ENCODE measurements around the gene PPP2R5D. TPM values are rescaled to one million over a fixed set of nuclear protein-coding genes. Genes with fewer than 3 reads are reported as not detected.
"Not testable (repeated sequence)": the region's sequence is repeated elsewhere in the genome, so short reads cannot be mapped to it uniquely, and the experiment has no call there.

The PPP2R5D gene
- polyA plus RNA-seq (2013, experiment 1 of 2; ENCODE audit: insufficient read length): 47.0 TPM
- polyA plus RNA-seq (2013, experiment 2 of 2; ENCODE audit: insufficient read length): 44.6 TPM

GRCh38 chr6:42984001-42984923 is at the start of gene PPP2R5D:
Gene PPP2R5D (plus strand): TSS chr6:42984570. CDS start chr6:42984678, 108 bp downstream.
- DNase-seq: peak; percentile 99

DNA sequence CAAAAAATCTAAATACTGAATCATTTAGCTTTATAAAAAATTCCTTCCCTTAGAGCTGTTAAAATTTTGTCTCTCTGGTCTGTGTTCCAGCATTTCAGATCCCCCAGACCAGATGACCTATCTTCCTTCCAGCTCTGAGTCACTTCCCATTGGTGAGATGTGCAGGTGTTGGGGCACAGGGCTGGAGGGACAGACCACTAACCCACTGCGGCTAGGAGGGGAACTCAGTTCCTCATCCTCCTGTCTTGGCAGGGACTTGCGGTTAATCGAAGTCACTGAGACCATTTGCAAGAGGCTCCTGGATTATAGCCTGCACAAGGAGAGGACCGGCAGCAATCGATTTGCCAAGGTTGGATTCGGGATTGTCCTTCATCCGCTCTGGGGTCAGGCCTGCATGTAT is 49.0 kb upstream of the PPP2R5D start:
- DNase-seq: no peak

DNA sequence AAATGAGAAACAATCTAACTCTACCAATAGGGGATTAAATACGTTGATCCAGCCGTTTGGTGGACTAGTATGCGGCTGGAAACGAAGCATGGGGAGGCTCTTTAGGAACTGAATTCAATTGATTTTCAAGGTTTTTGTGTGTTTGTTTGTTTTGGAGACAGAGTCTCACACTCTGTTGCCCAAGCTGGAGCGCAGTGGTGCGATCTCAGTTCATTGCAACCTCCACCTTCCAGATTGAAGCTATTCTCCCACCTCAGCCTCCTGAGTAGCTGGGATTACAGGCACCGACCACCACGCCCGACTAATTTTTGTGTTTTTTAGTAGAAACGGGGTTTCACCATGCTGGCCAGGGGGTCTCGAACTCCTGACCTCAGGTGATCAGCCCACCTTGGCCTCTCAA is 48.0 kb upstream of the PPP2R5D start:
- DNase-seq: no peak

GRCh38 chr6:42937548-42938427 is 46.6 kb upstream of the PPP2R5D start:
- DNase-seq: no peak

- DNase-seq: no peak
Measured at GRCh38 chr6:42938428-42938796, 46.0 kb upstream of the PPP2R5D start.

DNA sequence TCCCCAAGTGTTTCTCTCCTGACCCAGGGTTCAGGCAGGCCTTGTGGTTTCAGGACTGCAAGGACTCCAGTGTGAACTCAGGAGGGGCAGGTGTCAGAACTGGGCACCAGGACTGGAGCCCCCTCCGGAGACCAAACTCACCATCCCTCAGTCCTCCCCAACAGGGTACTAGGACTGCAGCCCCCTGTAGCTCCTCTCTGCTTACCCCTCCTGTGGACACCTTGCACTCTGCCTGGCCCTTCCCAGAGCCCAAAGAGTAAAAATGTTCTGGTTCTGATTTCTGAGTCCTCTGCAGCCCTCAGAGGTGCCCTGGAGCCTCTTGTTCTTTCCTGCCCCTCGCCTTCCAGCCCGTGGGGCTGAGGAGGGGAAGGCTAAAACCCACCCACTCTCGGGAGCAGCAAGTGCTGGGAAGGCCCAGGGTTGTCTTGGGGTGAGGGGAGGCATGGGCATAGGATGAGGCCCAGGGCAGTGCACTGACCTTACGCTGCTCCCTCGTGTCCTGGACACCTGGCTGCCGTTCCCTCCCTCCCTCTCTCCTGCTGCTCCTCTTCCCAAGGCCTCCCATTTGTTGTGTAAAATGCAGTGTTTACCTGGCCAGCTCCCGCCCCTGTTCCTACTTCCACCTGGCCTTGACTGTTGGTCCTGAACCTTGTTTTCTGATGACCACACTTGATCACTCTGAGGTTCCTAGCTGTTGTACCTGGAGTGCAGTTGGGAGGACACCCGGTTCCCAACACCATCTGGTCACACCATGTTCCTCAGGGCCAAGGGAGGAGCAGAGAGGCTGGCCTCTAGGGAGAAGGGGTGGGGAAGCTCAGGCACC is 45.2 kb upstream of the PPP2R5D start:
- DNase-seq: no peak

GRCh38 chr6:42939810-42940167 is 44.6 kb upstream of the PPP2R5D start:
- DNase-seq: no peak

DNA sequence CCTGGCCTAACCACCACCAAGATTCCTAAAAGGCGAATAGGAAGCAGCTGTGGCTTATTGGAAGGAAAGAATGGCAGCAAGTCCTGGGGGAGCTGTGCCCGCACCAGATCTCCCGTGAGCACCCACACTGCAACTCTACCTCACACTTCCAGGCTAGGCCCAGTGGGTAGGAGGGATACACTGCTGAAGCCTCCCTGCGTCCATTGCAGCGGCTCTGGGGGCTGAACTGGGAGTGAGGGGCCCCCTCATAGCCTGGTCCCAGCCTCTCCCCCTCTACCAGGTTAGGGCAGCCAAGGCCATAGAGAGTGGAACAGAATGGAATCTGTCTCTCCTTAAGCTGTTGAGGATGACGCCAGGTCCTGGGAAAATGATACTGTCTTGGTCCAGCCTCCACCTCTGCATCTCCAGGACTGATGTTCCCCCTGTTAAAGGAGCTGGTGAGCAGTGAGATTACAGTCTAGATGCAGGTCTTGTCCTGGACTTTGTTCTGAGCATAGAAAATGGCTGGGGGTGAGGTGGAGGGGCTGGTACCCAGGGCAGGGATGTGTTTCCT is 43.8 kb upstream of the PPP2R5D start:
- DNase-seq: no peak

DNA sequence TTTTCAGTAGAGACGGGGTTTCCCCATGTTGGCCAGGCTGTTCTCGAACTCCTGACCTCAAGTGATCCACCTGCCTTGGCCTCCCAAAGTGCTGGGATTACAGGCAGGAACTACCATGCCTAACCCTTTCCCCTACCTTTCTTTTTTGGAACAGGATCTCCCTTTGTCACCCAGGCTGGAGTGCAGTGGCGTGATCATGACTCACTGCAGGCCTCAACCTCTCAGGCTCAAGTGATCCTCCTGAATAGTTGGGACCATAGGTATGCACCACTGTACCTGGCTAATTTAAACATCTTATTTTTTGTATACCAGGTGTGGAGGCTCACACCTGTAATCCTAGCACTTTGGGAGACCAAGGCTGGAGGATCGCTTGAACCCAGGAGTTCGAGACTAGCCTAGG is 43.0 kb upstream of the PPP2R5D start:
- DNase-seq: not testable (repeated sequence)

DNA sequence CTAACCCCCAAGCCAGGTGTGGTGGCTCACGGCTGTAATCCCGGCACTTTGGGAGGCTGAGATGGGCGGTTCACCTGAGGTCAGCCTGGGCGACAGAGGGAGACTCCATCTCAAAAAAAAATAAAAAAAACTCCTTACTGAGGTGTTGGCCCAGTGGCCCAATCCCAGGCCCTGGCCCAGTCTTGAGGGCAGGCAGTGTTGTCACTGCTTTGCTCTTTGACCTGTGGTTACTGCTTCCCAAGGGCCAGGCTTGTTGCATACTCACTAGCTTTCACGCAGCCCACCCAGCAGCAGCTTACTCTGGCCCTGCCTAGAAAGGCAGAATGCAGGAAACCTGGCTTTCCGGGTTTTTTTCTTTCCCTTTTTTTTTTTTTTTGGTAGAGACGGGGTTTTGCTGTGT is 41.9 kb upstream of the PPP2R5D start:
- DNase-seq: no peak

DNA sequence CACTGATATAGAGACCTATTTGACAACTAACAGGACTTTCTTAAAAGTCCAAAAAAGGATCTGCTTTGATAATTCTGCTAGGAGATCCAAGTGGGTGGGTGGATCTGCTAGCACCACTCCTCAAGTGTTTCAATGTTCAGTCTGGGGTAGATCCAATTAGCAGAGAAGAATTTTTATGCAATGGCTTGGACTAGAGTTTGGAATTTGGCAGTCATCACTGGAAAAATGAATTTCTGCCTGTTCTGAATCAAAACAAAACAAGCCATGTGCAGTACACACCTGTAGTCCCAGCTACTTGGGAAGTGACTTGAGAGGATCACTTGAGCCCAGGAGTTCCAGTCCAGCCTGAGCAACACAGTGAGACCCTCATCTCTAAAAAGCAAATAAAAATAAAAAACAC is 36.4 kb upstream of the PPP2R5D start:
- DNase-seq: no peak

DNA sequence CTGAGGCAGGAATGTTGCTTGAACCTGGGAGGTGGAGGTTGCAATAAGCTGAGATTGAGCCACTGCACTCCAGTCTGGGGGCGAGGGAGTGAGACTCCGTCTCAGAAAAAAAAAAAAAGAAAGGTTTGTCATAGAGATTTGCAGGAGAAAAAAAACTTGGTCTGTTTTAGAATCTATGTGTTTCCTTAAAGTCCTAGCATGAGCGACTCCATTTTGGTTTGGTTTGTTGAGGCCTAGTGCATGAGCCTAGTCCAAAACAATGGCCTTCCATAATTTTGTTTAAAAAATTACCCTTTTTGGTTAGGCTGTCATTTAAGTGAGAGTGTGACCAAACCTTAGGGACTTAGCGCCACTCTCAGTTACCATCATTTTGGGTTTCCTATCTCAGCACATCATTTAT is 32.0 kb upstream of the PPP2R5D start:
- no peak for DNase-seq

DNA sequence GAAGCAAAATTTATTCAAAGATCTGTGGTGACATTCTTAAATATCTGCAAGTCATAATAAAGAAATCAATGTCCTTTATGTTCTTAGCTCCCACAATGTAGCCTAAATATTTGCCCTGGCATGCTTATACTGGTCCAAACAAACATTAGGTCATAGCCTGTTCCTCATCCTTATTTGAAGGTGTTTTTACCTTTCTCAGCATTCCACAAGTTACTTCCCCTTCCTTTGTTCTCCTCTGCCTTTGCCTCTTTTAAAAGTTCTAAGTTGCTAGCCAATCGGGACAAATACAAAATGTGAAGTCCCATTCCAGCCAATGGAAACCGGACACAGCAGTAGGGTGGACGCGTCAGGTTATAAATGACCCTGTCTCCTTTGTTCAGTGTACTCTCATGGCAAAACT is 30.0 kb upstream of the PPP2R5D start:
- not testable (repeated sequence) for DNase-seq

DNA sequence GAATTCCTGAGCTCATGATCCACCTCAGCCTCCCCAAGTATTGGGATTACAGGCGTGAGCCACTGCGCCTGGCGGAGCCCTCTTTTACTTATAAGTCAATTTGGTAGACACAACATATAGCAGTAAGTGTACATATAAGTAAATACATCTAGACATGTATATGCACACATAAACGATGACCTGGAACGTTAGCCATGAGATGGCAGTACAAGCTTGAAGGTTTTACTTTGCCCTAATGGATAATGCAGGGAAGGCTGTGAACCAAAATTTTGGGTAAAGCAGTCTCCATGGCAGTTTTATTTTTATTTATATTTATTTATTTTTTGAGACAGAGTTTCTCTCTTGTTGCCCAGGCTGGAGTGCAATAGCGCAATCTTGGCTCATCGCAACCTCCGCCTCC is 26.2 kb upstream of the PPP2R5D start:
- DNase-seq: no peak

- DNase-seq: no peak
Measured at GRCh38 chr6:42959917-42960242, 24.5 kb upstream of the PPP2R5D start.

DNA sequence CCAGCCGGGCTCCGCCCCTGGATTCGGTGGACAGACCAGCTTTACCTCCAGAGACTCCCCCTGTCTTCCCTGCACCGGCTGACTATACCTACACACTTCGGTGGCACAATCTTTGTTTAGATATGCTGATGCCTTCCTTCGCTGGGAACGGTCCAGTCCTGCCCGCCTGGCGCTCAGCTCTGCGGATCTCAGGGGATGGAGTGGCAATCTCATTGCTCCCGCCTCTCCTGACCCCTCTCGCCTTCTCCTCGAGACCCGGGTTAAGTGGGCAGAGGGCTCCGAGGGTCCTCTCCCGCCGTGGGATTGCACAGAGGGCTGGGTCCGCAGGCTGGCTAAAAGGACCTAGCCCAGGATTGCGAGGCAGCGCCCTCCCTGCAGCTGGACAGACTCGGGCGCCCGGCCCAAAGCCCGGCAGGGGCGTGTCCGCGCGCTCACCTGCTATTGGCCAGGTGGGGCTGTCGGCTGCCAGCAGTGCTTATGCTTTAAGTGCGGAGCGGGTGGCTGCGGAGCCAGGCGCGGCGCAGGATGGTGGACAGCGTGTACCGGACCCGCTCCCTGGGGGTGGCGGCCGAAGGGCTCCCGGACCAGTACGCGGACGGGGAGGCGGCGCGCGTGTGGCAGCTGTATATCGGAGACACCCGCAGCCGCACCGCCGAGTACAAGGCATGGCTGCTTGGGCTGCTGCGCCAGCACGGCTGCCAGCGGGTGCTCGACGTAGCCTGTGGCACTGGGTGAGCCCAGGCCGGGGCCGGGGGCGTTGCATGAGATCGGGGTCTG is 23.9 kb upstream of the PPP2R5D start, which contains the start of gene GNMT:
GNMT (plus strand) TSS at position 512 of the 777 bp plus-strand sequence; CDS start at position 526, 14 bp downstream.
- no peak for DNase-seq

GRCh38 chr6:42961020-42961470 is 23.3 kb upstream of the PPP2R5D start:
- no peak for DNase-seq

DNA sequence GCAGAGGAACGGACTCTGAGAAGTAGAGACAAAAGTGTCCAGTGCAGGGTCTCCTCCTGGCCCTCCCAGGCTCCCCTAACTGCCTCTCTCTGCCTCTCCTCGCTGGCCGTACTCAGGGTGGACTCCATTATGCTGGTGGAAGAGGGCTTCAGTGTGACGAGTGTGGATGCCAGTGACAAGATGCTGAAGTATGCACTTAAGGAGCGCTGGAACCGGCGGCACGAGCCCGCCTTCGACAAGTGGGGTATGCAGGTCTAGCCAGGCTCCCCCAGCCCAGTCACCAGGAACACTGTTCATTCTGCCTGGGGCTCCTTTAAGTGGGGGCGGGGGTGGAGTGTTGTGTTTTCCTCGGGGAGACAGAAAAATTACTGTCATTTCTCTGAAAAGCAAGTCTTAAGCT is 22.3 kb upstream of the PPP2R5D start:
- no peak for DNase-seq

DNA sequence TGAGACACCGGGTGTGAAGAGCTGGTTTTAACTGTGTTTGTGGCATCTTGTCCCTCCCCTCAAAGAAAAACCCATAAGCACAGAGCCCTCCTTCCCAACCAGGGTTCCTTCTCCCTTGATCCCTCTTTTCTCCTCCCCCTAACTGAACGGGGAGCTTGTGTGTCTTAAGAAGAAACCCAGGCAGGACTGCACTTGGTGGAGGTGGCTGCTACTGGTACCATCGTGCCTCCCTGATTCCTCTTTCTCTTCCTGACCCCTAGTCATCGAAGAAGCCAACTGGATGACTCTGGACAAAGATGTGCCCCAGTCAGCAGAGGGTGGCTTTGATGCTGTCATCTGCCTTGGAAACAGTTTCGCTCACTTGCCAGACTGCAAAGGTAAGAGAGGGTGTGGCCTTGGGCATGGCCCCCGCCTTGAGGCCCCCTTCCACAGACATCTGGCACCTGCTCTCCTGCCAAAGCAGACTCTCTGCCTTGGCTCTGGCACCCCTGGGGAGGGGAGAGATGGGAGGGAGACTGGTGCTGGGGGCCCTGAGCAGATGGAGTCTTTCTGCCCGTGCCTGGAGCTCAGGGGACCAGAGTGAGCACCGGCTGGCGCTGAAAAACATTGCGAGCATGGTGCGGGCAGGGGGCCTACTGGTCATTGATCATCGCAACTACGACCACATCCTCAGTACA is 21.7 kb upstream of the PPP2R5D start:
- DNase-seq: no peak

- DNase-seq: no peak
Measured at GRCh38 chr6:42963179-42963854, 21.1 kb upstream of the PPP2R5D start.

Data from fibroblast of skin of scalp (primary cell).